Activated T-cell treated with anti-CD3 and anti-CD28 coated beads, Interleukin-2, amount 50 U/mL, for 72 hours (primary cell): ENCODE measurements around the gene POLD2. TPM values are rescaled to one million over a fixed set of nuclear protein-coding genes. Genes with fewer than 3 reads are reported as not detected.
"Not testable (repeated sequence)": the region's sequence is repeated elsewhere in the genome, so short reads cannot be mapped to it uniquely, and the experiment has no call there.

ENCODE experiments used
- ATAC-seq, 2 donors: fragments of 150-1000 bp; cut with Tn5 transposase; replicated peaks in 1 of 2; 2 replicates each; pipeline ENCODE4 v1.10.0; 2021; ENCODE audit warnings: moderate library complexity in 2 of 2, mild to moderate bottlenecking in 1 of 2
- DNase-seq, 2 donors: peaks; one replicate each; pipeline ENCODE4 v3.0.0; 2021 to 2022; ENCODE audit warnings: mixed read lengths in 1 of 2
- H3K27ac Mint-ChIP-seq: one replicate; pipeline ENCODE4 v1.8.0; 2022; ENCODE audit warnings: mild to moderate bottlenecking, moderate library complexity, mixed read lengths
- H3K27me3 Mint-ChIP-seq: one replicate; pipeline ENCODE4 v1.8.0; 2022; ENCODE audit warnings: low read depth, mixed read lengths
- H3K36me3 Mint-ChIP-seq, 2 donors: one replicate each; pipeline ENCODE4 v1.8.0; 2022; ENCODE audit warnings: mixed read lengths in 2 of 2, mild to moderate bottlenecking in 1 of 2; ENCODE audit not compliant: insufficient read depth in 2 of 2
- H3K4me1 Mint-ChIP-seq: one replicate; pipeline ENCODE4 v1.8.0; 2022; ENCODE audit warnings: low read depth, mixed read lengths
- H3K4me3 Mint-ChIP-seq, 2 donors: one replicate each; pipeline ENCODE4 v1.8.0; 2022; ENCODE audit warnings: mild to moderate bottlenecking in 2 of 2, mixed read lengths in 2 of 2, moderate library complexity in 2 of 2
- H3K9me3 Mint-ChIP-seq, 2 donors: one replicate each; pipeline ENCODE4 v1.8.0; 2022; ENCODE audit warnings: mixed read lengths in 2 of 2
- total RNA-seq, 2 donors: library from RNA; stranded (reverse); gene quantifications; one replicate each; pipeline ENCODE4 v1.2.3, GENCODE V29; 2022

POLD2 gene
- total RNA-seq, 2 donors from 2014 or later, result 101 to 138 TPM

DNA sequence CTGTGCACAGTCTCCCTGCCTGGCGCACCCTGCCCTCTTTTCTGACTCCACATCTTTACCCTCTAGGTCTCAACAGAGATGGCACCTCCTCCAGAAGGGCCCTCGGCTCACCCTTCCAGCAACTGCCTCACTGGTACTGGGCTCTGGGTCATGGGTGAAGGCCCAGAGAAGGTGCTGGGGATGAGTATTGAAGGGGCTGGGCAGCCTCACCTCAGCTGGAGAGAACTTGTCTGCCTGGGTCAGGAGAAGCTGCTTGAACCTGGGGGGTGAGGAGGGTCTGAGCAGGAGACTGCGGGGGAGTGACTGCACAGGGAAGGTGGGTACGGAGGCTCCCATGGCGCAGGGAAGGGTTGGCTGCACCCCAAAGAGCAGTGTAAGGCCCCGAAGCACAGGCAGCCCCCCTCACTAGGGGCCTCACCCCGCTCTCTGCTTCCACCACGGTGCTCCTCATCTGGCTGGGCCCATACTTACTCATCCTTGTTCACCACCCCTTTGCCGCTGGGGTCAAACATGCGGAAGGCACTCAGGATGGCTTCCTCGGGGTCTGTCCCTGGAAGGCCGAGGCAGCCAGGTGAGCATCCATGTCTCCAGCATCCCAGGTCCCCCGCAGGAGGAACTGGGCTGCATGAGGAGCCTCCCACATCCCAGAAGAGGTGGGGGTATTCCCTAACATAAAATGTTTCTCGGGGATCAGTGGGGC is 16.1 kb upstream of the POLD2 start:
- DNase-seq (no peak), ATAC-seq (no peak)
- H3K36me3 Mint-ChIP-seq, result no peaks in the 10 kb centered on the region
- peaks cover 5% of the 10 kb centered on the region for H3K4me1 Mint-ChIP-seq
- no peaks in the 10 kb centered on the region for H3K9me3 Mint-ChIP-seq
- no peak overlapping the region for H3K27ac Mint-ChIP-seq
- no peaks in the 10 kb centered on the region for H3K27me3 Mint-ChIP-seq
- no peak overlapping the region for H3K4me3 Mint-ChIP-seq

DNA sequence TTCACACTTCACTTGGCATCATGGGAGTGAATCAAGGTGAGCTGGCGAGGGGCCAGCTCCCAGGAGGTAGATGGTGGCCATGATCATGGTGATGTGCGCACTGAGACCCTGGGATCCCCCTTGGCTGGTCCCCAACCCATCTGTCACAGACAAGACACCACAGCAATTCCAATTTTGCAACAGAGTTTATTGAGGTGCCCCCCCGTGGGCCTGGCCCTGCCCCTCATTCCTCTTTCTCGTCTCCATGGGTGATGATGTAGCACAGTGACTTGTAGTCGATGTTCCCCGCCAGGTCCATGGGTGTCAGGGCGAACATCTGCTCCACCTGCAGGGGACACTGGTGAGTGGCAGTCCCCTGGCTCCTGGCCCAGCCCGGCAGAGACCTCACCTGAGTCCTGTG is 15.3 kb upstream of the POLD2 start:
- Mint-ChIP-seq H3K36me3 (no peaks in the 10 kb centered on the region), H3K27me3 (no peaks in the 10 kb centered on the region), H3K27ac (no peak overlapping the region), H3K9me3 (no peaks in the 10 kb centered on the region), H3K4me3 (no peak overlapping the region), H3K4me1 (peaks cover 5% of the 10 kb centered on the region)
- DNase-seq (no peak), ATAC-seq (no peak)

DNA sequence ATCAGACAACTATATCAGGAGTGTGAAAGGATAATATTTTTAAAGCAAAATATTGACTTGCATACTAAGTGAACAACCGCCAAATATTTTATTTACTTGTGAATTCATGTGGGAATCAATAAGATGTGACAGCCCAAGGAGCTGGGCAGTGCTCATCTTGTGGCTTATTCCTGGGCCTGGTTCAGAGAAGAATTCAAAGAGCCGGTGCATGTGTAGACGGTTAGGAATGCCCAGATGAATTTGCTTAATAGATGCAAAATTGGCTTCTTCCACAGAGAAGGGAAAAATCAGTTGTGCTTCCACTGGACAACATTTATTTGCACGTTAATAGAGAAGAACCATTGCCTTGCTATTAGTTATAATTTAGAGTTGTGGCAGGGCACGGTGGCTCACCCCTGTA is 13.4 kb upstream of the POLD2 start:
- H3K4me3 Mint-ChIP-seq, result no peak overlapping the region
- DNase-seq (no peak), ATAC-seq (no peak)
- H3K4me1 Mint-ChIP-seq, result peaks cover 5% of the 10 kb centered on the region
- H3K27me3 Mint-ChIP-seq, result no peaks in the 10 kb centered on the region
- no peak overlapping the region for H3K27ac Mint-ChIP-seq
- H3K9me3 Mint-ChIP-seq, result no peaks in the 10 kb centered on the region
- H3K36me3 Mint-ChIP-seq, result no peaks in the 10 kb centered on the region

DNA sequence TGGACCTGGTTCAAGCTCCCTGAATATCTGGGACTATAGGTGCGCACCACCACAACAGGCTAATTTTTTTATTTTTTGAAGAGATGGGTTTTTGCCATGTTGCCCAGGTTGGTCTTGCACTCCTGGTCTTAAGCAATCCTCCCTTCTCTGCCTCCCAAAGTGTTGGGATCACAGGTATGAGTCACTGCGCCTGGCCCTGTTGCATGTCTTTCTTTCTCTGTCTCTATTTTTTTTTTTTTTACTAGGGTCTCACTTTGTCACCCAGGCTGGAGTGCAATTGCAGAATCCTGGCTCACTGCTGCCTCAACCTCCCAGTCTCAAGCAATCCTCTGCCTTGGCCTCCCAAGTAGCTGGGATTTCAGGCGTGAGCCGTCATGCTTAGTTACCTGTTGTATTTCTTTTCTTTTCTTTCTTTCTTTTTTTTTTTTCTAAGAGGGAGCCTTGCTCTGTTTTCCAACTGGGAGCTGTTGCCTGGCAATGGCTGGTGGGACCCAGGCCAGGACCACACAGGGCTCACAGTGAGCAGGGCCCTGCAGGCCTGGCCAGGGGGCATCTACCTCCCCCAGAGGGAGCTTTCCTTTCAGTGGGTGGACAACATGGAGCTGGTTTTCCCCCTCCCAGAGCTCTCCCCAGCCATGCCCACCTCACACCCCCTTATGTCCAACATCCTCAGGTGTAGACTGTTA is 11.7 kb upstream of the POLD2 start:
- H3K4me3 Mint-ChIP-seq, result no peak overlapping the region
- ATAC-seq (no peak), DNase-seq (no peak)
- no peaks in the 10 kb centered on the region for H3K27me3 Mint-ChIP-seq
- H3K9me3 Mint-ChIP-seq, result no peaks in the 10 kb centered on the region
- no peaks in the 10 kb centered on the region for H3K36me3 Mint-ChIP-seq
- H3K4me1 Mint-ChIP-seq, result peaks cover 5% of the 10 kb centered on the region
- no peak overlapping the region for H3K27ac Mint-ChIP-seq

DNA sequence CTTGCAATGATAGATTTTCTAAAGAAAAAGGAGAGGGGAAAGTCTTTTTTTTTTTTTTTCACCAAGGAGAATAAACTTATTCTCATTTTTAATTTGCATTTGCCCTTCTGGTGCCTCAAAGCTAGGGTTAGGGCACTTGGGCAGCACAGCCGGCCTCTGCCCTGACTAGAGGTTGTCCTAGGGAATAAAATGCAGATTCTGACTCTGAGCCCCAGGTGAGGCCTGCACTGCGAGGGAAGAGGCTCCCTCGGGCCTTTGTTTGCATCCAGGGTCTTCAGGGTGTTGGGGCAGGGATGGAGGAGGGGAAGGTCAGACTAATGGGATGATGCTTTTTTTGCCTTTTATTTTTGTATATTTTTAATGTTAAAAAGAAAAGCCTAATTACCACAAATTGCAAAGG is 9.9 kb upstream of the POLD2 start:
- no peaks in the 10 kb centered on the region for H3K36me3 Mint-ChIP-seq
- H3K9me3 Mint-ChIP-seq, result no peaks in the 10 kb centered on the region
- H3K4me1 Mint-ChIP-seq, result peaks cover 5% of the 10 kb centered on the region
- H3K27me3 Mint-ChIP-seq, result no peaks in the 10 kb centered on the region
- no peak for ATAC-seq
- no peak overlapping the region for H3K4me3 Mint-ChIP-seq
- H3K27ac Mint-ChIP-seq, result no peak overlapping the region
- no peak for DNase-seq

DNA sequence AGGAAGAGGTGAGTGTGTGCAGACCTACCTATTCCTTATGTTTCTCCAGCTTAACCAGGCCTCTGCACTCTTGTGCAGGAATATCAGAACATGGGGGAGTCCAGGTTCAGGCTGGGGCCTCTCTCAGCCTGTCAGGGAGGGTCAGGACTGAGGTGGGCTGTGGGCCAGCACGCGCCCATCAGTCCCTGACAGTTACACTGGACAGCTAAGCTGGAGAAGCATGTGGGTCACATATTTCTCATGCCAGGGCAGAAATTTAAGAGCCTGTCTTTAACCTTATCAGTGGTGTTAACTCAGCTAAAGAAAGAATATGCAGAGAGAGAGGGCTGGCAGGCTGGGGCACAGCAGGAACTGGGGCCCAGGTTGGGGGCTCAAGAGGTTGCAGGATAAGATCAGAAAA is 8.7 kb upstream of the POLD2 start:
- Mint-ChIP-seq H3K4me3 (no peak overlapping the region), H3K27ac (no peak overlapping the region), H3K9me3 (no peaks in the 10 kb centered on the region), H3K27me3 (no peaks in the 10 kb centered on the region), H3K36me3 (peaks cover 0 to 2% of the 10 kb centered on the region in 2 donors), H3K4me1 (no peaks in the 10 kb centered on the region)
- DNase-seq (no peak), ATAC-seq (no peak)

DNA sequence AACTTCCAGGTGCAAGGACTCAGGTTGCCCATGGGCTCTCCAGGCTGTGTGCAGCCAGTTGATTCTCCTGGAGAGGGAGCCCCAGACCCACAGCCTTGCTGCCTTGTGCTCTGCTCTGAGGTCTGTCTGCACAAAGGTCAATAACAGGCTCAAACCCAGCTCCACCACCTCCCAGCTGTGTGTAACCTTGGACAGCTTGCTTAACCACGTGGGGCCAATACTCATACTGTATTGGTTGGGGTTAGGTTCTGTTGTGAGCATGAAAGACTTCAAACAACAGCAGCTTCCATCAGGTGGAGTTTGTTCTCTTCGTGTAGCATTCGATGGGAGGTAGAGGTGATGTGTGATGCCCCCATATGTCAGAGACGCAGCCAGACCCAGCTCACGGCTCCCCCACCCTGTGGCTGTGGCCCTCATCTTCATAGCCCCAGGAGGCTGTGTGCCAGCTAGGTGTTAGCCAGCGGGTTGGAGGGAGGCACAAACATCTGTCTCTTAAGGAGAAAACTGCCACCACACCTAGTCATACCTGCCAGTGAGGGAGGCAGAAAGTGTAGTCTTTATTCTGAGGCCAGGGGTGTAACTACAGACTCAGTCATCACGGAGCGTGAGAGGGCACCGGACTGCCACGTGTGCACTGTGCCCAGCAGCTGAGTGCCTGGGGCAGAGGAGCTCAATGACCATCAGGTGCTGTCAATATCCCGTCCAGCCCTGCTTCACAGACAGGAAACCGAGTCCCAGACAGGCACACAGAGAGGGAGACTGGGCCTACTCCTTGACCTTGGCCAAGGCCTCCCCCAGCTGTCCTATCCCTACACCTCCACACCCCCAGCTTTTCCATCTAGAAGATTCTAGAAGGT is 8.1 kb upstream of the POLD2 start:
- Mint-ChIP-seq H3K27me3 (no peaks in the 10 kb centered on the region), H3K4me1 (no peaks in the 10 kb centered on the region), H3K4me3 (no peak overlapping the region), H3K36me3 (peaks cover 0 to 2% of the 10 kb centered on the region in 2 donors), H3K9me3 (no peaks in the 10 kb centered on the region), H3K27ac (no peak overlapping the region)
- DNase-seq (no peak), ATAC-seq (peak; percentile 50 to 53)

DNA sequence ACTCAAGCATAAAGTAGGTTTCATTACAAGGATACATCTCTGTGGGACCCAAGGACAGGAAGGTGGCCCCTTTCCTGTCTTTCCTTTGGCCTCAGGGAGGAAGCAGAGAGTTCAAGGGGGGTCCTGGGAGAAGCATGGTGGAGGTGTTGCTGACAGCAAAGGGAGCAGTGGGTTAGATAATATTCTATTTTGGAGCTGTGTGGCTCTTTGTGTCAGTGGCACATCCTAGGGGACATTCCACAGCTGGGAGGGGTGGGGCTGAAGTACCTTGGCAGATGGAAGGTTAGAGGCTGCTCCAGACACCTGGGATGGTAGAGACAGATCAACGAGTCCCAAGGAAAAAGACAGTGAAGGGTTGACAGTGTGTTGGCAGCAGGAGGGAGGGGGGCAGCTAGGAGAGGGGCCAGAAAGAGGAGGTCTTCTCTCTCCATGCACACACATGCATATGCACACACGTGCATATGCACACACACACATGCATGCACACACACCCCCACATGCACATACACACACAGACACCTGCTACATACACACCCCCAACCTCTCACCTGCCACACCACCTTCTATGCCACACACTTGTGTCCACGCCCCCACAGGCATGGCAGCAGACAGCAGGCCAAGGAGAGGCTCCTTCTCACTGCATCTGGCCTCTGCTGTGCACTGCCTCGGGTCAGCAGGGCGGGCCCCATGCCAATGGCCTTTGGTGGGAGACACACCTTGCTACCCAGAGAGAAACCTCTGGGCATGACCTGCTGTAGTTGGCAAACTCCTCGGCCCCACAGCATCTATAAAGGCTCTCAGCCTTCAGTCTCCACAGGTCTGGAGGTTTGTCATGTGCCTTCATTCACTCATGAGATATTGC is 5.6 kb upstream of the POLD2 start:
- DNase-seq (no peak), ATAC-seq (no peak)
- Mint-ChIP-seq H3K4me1 (peaks cover 5% of the 10 kb centered on the region), H3K36me3 (peaks cover 0 to 2% of the 10 kb centered on the region in 2 donors), H3K27me3 (no peaks in the 10 kb centered on the region), H3K9me3 (no peaks in the 10 kb centered on the region), H3K27ac (no peak overlapping the region), H3K4me3 (no peak overlapping the region)

DNA sequence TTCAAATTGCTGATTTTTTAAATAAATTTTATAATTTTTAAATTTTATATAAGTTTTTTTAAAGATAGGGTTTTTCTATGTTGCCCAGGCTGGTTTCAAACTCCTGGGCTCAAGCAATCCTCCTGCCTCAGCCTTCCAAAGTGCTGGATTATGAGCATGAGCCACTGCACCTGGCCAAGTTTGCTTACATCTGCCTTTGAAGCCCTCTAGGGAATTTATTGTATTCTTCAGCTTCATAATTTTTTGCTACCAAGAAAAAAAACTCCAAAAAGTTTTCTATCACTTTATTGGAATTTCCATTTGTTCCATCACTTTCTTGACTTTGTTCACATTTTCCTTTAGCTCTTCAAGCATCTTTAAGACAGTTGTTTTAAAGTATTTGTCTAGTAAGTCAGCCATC is 3.8 kb upstream of the POLD2 start:
- Mint-ChIP-seq H3K27me3 (no peaks in the 10 kb centered on the region), H3K4me3 (no peak overlapping the region), H3K36me3 (peaks cover 0 to 8% of the 10 kb centered on the region in 2 donors), H3K4me1 (peaks cover 15% of the 10 kb centered on the region), H3K9me3 (no peaks in the 10 kb centered on the region), H3K27ac (no peak overlapping the region)
- no peak for DNase-seq
- ATAC-seq, result no peak

DNA sequence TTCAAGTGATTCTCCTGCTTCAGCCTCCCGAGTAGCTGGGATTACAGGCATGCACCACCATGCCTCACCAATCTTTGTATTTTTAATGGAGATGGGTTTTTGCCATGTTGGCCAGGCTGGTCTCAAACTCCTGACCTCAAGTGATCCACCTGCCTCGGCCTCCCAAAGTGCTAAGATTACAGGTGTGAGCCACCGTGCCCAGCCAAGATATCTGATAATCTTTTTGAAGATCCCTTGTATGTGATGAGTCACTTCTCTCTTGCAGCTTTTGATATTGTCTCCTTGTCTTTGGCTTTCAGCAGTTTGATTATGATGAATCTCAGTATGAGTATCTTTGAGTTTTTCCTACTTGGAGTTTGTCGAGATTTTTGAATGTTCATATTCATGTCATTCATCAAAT is 3.2 kb upstream of the POLD2 start:
- not testable (repeated sequence) for H3K9me3 Mint-ChIP-seq, H3K36me3 Mint-ChIP-seq, H3K27me3 Mint-ChIP-seq, ATAC-seq, DNase-seq, H3K27ac Mint-ChIP-seq, H3K4me3 Mint-ChIP-seq
- peaks cover 21% of the 10 kb centered on the region for H3K4me1 Mint-ChIP-seq

DNA sequence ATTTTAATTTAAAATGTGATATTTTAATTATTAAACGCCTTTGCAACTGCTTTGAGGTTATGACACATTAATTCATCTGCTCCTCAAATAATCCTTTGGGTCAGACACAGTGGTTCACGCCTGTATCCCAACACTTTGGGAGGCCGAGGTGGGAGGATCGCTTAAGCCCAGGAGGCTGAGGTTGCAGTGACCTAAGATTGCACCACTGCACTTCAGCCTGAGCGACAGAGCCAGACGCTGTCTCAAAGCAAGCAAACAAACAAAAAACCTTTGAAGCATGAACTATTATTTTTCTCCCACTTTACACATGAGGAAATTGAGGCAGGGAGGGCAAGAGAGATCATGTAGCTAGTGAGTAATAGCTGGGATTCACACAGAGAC is 1.5 kb upstream of the POLD2 start:
- H3K4me3 Mint-ChIP-seq, result peak overlapping the region; percentile 42 to 92
- H3K36me3 Mint-ChIP-seq, result peaks cover under 1 to 15% of the 10 kb centered on the region in 2 donors
- DNase-seq (no peak), ATAC-seq (no peak)
- H3K4me1 Mint-ChIP-seq, result peaks cover 39% of the 10 kb centered on the region
- no peaks in the 10 kb centered on the region for H3K27me3 Mint-ChIP-seq
- H3K9me3 Mint-ChIP-seq, result no peaks in the 10 kb centered on the region
- H3K27ac Mint-ChIP-seq, result no peak overlapping the region

DNA sequence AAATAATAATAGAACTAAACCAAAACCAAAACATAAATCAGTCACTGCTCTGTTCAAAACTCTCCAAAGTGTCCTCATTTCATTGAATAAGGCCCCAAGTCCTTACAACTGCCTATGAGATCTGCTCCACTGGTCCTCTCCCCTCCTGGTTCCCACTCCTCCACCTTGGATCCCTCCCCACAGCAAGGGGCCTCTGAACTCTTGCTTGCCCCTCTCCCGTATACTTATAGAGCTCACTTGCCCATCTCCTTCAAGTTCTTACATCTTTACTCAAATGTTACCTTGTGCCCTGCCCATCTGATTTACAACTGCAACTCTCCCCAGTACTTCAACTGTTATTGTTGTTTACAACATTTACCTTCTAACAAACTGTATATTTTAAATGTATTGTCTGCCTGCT is 819 bp downstream of the POLD2 start:
- H3K27ac Mint-ChIP-seq, result peak overlapping the region; percentile 64
- no peak for DNase-seq
- peaks cover 42% of the 10 kb centered on the region for H3K4me1 Mint-ChIP-seq
- no peak for ATAC-seq
- H3K4me3 Mint-ChIP-seq, result peak overlapping the region; percentile 87 to 92
- H3K36me3 Mint-ChIP-seq, result peaks cover 2 to 20% of the 10 kb centered on the region in 2 donors
- H3K9me3 Mint-ChIP-seq, result no peaks in the 10 kb centered on the region
- H3K27me3 Mint-ChIP-seq, result no peaks in the 10 kb centered on the region
